Aorta (tissue), 5 donors: Measurements from ENCODE around the gene PRSS27. TPM values are rescaled to one million over a fixed set of nuclear protein-coding genes. Genes with fewer than 3 reads are reported as not detected.
A peak's percentile ranks its signal among the peaks of the same experiment; 100 is the strongest.

Source experiments
- ATAC-seq: fragments of 200-7000 bp; cut with Tn5 transposase; one replicate; pipeline ENCODE4 v1.9.1; 2022; ENCODE audit warnings: moderate library complexity; ENCODE audit not compliant: low FRiP score
- DNase-seq, 2 donors: peaks; one replicate each; pipeline ENCODE4 v3.0.0-alpha.2; 2020
- H3K27ac ChIP-seq, 2 donors: one replicate each; pipeline ENCODE4 v1.5.1; 2013; ENCODE audit warnings: low read length in 2 of 2, mild to moderate bottlenecking in 2 of 2, moderate library complexity in 2 of 2, control low read depth in 1 of 2, inconsistent platforms in 1 of 2, low read depth in 1 of 2
- H3K27me3 ChIP-seq, 2 donors: one replicate each; pipeline ENCODE4 v1.6.1; 2013; ENCODE audit warnings: control low read depth in 1 of 2, low read length in 1 of 2, mild to moderate bottlenecking in 1 of 2, moderate library complexity in 1 of 2; ENCODE audit not compliant: insufficient read depth in 2 of 2, control insufficient read depth in 1 of 2
- H3K36me3 ChIP-seq, 2 donors: one replicate each; pipeline ENCODE4 v1.6.1; 2013; ENCODE audit warnings: control low read depth in 1 of 2, low read length in 1 of 2, mild to moderate bottlenecking in 1 of 2; ENCODE audit not compliant: insufficient read depth in 2 of 2, control insufficient read depth in 1 of 2
- H3K4me1 ChIP-seq, 2 donors: one replicate each; pipeline ENCODE4 v1.6.1; 2013; ENCODE audit warnings: low read length in 2 of 2, control low read depth in 1 of 2, mild to moderate bottlenecking in 1 of 2, moderate library complexity in 1 of 2; ENCODE audit not compliant: insufficient read depth in 2 of 2, control insufficient read depth in 1 of 2
- H3K4me3 ChIP-seq, 2 donors: one replicate each; pipeline ENCODE4 v1.5.1; 2013; ENCODE audit warnings: low read length in 2 of 2, control low read depth in 1 of 2, mild to moderate bottlenecking in 1 of 2
- H3K9me3 ChIP-seq: one replicate; pipeline ENCODE4 v1.6.1; 2013; ENCODE audit warnings: mild to moderate bottlenecking, low read length; ENCODE audit not compliant: control insufficient read depth
- WGBS, 2 donors: extraction: QIAGEN DNeasy Blood & Tissue Kit; methylation state at CpG; one replicate each; pipeline ENCODE4 v1.1.7; 2013; 5-methylcytosine and 5-hydroxymethylcytosine counted together
- intact Hi-C, 2 donors: fragments of 100-400 bp; cut with DNase I; formaldehyde crosslinking; loops; one replicate each; pipeline versions ENCODE4 v1.14.2 to v1.15.0; 2022
- polyA plus RNA-seq, 2 donors: library from polyadenylated mRNA; stranded (reverse); fragments of 200-250 nt; gene quantifications; one replicate each; pipeline ENCODE4 v1.2.3, GENCODE V29; 2013
- total RNA-seq, 2 donors: library from RNA; stranded (reverse); fragmentation: NEBNext Ultra II Directional; extraction: Animal tissue kit (Norgen Biotek cat#: 25700); gene quantifications; one replicate each; pipeline ENCODE4 v1.2.1, GENCODE V29; 2021
- donor health status: healthy with polysubstance abuse.
- donor health status: Bipolar disorder and iron deficiency.
- donor health status: DM: no; HTN: no; CAD: no.
- donor health status: DM: no; HTN: no; CAD: no.
- donor health status: DM: yes; HTN: yes; CAD: no.

Gene PRSS27
- total and polyA plus RNA-seq, 4 donors, result 1.3 to 2.2 (median 1.5) TPM

DNA sequence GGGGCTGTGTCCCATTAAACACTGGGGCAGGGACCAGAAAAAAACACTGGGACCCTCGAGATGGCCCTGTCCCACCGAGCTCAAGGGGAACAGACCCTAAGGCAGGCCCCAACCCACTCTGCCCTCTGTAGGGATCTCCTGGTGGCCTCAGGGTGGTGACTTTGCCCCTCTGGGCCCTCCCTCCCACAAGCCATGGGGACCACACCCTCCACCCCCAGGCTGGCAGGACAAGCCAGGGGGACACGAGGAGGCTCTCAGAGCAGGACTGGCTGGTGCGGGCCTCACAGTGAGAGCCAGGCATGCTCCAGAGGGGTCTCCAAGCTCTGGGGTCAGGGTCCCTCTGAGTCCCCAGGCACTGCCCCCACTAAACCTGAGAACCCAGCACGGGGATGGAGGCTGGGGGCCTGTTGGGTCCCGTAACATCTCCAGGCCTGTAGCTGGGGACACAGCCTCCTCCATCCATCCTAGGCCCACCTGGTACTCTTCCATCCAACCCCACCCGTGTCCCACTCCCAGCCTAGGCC lies 17.9 kb upstream of the PRSS27 start:
- DNase-seq (peak in 1 of 2 donors; percentile 46), ATAC-seq (no peak)
- H3K27ac ChIP-seq, result no peak overlapping the region
- WGBS, 2 donors, result 79 to 86% methylated on average over 7 of the region's 7 CpGs
- intact Hi-C loops, result no loop called here
- H3K4me3 ChIP-seq, result no peak overlapping the region
- H3K27me3 ChIP-seq, result no peaks in the 10 kb centered on the region
- H3K4me1 ChIP-seq, result no peaks in the 10 kb centered on the region
- no peaks in the 10 kb centered on the region for H3K9me3 ChIP-seq
- no peaks in the 10 kb centered on the region for H3K36me3 ChIP-seq

GRCh38 chr16:2737238-2737605 lies 17.2 kb upstream of the PRSS27 start:
- Histone ChIP-seq H3K36me3 (no peaks in the 10 kb centered on the region), H3K4me3 (no peak overlapping the region), H3K4me1 (no peaks in the 10 kb centered on the region), H3K27ac (no peak overlapping the region), H3K27me3 (no peaks in the 10 kb centered on the region), H3K9me3 (no peaks in the 10 kb centered on the region)
- 74 to 85% methylated on average over 5 of the region's 5 CpGs for WGBS, 2 donors
- ATAC-seq, result no peak
- DNase-seq, result peak in 1 of 2 donors; percentile 15
- intact Hi-C loops, result no loop called here

- intact Hi-C loops, result no loop called here
- 85 to 88% methylated on average over 11 of the region's 11 CpGs for WGBS, 2 donors
- Histone ChIP-seq H3K9me3 (no peaks in the 10 kb centered on the region), H3K4me1 (no peaks in the 10 kb centered on the region), H3K36me3 (no peaks in the 10 kb centered on the region), H3K27me3 (no peaks in the 10 kb centered on the region), H3K4me3 (no peak overlapping the region), H3K27ac (no peak overlapping the region)
- ATAC-seq (no peak), DNase-seq (peak in 1 of 2 donors; percentile 58)
Observed at GRCh38 chr16:2736476-2737237, 16.6 kb upstream of the PRSS27 start.

DNA sequence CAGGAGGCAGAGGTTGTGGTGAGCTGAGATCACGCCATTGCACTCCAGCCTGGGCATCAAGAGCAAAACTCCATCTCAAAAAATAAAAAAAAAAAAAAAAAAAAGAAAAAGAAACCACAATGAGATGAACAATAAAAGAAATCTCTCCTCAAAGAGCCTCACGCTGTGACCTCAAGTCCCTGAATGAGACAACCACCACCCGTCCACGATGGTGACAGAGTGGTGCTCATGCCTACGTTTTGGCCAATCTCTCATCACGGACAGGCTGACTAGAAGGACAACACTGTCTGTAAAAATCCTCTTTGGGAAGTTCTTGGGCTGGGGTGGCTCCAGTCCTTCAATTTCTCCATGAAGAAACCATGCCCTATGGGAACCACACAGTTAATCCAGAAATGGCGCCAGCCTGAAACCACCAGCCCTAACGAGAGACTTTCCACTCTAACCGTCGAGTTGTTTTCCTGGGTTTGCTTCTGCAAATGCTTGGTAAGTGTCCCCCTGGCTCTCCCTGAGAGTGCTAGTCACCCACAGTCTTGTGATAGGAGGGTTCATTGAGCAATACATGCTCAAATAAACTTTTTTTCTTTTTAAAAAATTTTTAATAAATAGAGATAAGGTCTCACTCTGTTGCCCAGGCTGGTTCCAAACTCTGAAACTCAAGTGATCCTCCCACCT lies 15.0 kb upstream of the PRSS27 start:
- 77 to 81% methylated on average over 10 of the region's 10 CpGs for whole genome bisulfite sequencing, 2 donors
- H3K9me3 ChIP-seq, result no peaks in the 10 kb centered on the region
- H3K27me3 ChIP-seq, result no peaks in the 10 kb centered on the region
- ATAC-seq (no peak), DNase-seq (no peak)
- H3K36me3 ChIP-seq, result no peaks in the 10 kb centered on the region
- H3K27ac ChIP-seq, result no peak overlapping the region
- no peak overlapping the region for H3K4me3 ChIP-seq
- H3K4me1 ChIP-seq, result no peaks in the 10 kb centered on the region
- intact Hi-C loops, result no loop called here

- Histone ChIP-seq H3K27me3 (no peaks in the 10 kb centered on the region), H3K4me1 (no peaks in the 10 kb centered on the region), H3K36me3 (no peaks in the 10 kb centered on the region), H3K27ac (no peak overlapping the region), H3K9me3 (no peaks in the 10 kb centered on the region), H3K4me3 (no peak overlapping the region)
- intact Hi-C loops, result no loop called here
- 83 to 86% methylated on average over 7 of the region's 7 CpGs for WGBS, 2 donors
- no peak for DNase-seq
- no peak for ATAC-seq
Observed at GRCh38 chr16:2728034-2728433, 8.0 kb upstream of the PRSS27 start.

- no peak for ATAC-seq
- no peak for DNase-seq
- Histone ChIP-seq H3K27me3 (no peaks in the 10 kb centered on the region), H3K36me3 (no peaks in the 10 kb centered on the region), H3K27ac (no peak overlapping the region), H3K9me3 (no peaks in the 10 kb centered on the region), H3K4me1 (no peaks in the 10 kb centered on the region), H3K4me3 (no peak overlapping the region)
- 83 to 87% methylated on average over 5 of the region's 5 CpGs for WGBS, 2 donors
- intact Hi-C loops, result no loop called here
Observed at GRCh38 chr16:2726923-2727322, 6.9 kb upstream of the PRSS27 start.

GRCh38 chr16:2724816-2725348 lies 4.9 kb upstream of the PRSS27 start:
- Histone ChIP-seq H3K36me3 (no peaks in the 10 kb centered on the region), H3K27me3 (no peaks in the 10 kb centered on the region), H3K9me3 (no peaks in the 10 kb centered on the region), H3K27ac (no peak overlapping the region), H3K4me3 (no peak overlapping the region), H3K4me1 (no peaks in the 10 kb centered on the region)
- 67 to 68% methylated on average over 16 of the region's 16 CpGs for WGBS, 2 donors
- intact Hi-C loops, result no loop called here
- DNase-seq (no peak), ATAC-seq (no peak)

DNA sequence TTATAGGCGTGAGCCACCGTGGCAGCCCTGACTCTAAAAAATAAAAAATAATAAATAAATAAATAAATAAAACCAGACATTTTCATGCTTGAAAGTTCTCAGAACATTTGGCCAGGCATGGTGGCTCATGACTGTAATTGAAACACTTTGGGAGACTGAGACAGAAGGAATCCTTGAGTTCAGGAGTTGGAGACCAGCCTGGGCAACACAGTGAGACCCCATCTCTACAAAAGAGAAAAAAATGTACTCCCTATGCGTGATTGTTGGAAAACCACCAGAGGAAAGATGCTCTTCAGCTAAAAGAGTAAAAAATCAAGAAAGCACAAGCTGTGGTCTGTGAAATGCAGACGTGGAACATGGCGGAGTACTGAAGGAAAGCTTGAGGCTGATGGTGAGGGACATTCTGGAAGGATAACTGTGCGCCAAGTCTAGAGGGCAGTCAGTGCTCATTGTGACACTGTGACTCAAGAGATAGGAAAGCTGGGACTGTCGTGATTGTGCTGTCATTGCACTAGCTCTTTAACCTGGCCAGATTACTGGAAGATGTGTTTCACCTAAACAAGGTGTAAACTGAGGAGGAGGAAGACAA lies 4.2 kb upstream of the PRSS27 start:
- Histone ChIP-seq H3K9me3 (no peaks in the 10 kb centered on the region), H3K27me3 (no peaks in the 10 kb centered on the region), H3K4me1 (no peaks in the 10 kb centered on the region), H3K4me3 (no peak overlapping the region), H3K36me3 (no peaks in the 10 kb centered on the region), H3K27ac (no peak overlapping the region)
- DNase-seq, result no peak
- 77 to 80% methylated on average over 7 of the region's 7 CpGs for WGBS, 2 donors
- intact Hi-C loops, result no loop called here
- ATAC-seq, result no peak
